DOHH2 (cell line): ENCODE measurements around the gene VAV2.

Source experiments
- H3F3A ChIP-seq: fragments of 200-600 bp; sonication (generic), shearing (Covaris generic); 2 replicates; pipeline ENCODE4 v1.6.0; 2016; ENCODE audit warnings: antibody characterized with exemption, mild to moderate bottlenecking; ENCODE audit not compliant: control insufficient read depth, insufficient read depth
- H3K27ac ChIP-seq: fragments of 200-600 bp; sonication (generic); 2 replicates; pipeline ENCODE4 v1.5.1; 2014; ENCODE audit warnings: low read depth, mild to moderate bottlenecking, low read length, moderate library complexity
- H3K27me3 ChIP-seq: fragments of 200-600 bp; sonication (generic); 2 replicates; pipeline ENCODE4 v1.6.1; 2014; ENCODE audit warnings: mild to moderate bottlenecking, low read length, mixed read lengths; ENCODE audit not compliant: control insufficient read depth
- H3K36me3 ChIP-seq: fragments of 200-600 bp; sonication (generic); 2 replicates; pipeline ENCODE4 v1.6.1; 2014; ENCODE audit warnings: mild to moderate bottlenecking, low read length, moderate library complexity, mixed read lengths; ENCODE audit not compliant: control insufficient read depth
- H3K4me1 ChIP-seq: fragments of 200-600 bp; sonication (generic); 2 replicates; pipeline ENCODE4 v1.6.1; 2014; ENCODE audit warnings: mild to moderate bottlenecking, low read length, mixed read lengths; ENCODE audit not compliant: control insufficient read depth
- H3K4me2 ChIP-seq: fragments of 200-600 bp; sonication (generic); 2 replicates; pipeline ENCODE4 v1.6.0; 2014; ENCODE audit warnings: mild to moderate bottlenecking, low read length, moderate library complexity
- H3K4me3 ChIP-seq: fragments of 200-600 bp; sonication (generic); 2 replicates; pipeline ENCODE4 v1.5.1; 2014; ENCODE audit warnings: mild to moderate bottlenecking, low read length, mixed read lengths
- H3K79me2 ChIP-seq: fragments of 200-600 bp; sonication (generic); 2 replicates; pipeline ENCODE4 v1.6.1; 2014; ENCODE audit warnings: mild to moderate bottlenecking, low read length, mixed read lengths; ENCODE audit not compliant: control insufficient read depth
- H3K9me2 ChIP-seq: fragments of 200-600 bp; sonication (generic); replicated peaks from 2 replicates; pipeline ENCODE4 v1.6.1; 2014; ENCODE audit warnings: mild to moderate bottlenecking, low read length, mixed read lengths; ENCODE audit not compliant: control insufficient read depth
- H3K9me3 ChIP-seq: fragments of 200-600 bp; sonication (generic); 2 replicates; pipeline ENCODE4 v1.6.1; 2014; ENCODE audit warnings: antibody characterized with exemption, low read length, mixed read lengths; ENCODE audit not compliant: control insufficient read depth, insufficient read depth
- H4K20me1 ChIP-seq: fragments of 200-600 bp; sonication (generic); 2 replicates; pipeline ENCODE4 v1.6.0; 2014; ENCODE audit warnings: low read depth, mild to moderate bottlenecking, antibody characterized with exemption, low read length, moderate library complexity; ENCODE audit not compliant: control insufficient read depth, insufficient read depth
- CTCF ChIP-seq: fragments of 200-600 bp; sonication (generic); IDR thresholded peaks from one replicate; pipeline ENCODE4 v1.5.1; 2014; ENCODE audit warnings: antibody characterized with exemption, mild to moderate bottlenecking, low read depth, low read length; ENCODE audit not compliant: poor library complexity, severe bottlenecking
- EZH2phosphoT487 ChIP-seq: fragments of 200-600 bp; sonication (generic); IDR thresholded peaks from 2 replicates; pipeline ENCODE4 v1.6.1; 2017; ENCODE audit warnings: borderline replicate concordance, mild to moderate bottlenecking, antibody characterized with exemption, low read length, moderate library complexity, mixed read lengths

The VAV2 gene

DNA sequence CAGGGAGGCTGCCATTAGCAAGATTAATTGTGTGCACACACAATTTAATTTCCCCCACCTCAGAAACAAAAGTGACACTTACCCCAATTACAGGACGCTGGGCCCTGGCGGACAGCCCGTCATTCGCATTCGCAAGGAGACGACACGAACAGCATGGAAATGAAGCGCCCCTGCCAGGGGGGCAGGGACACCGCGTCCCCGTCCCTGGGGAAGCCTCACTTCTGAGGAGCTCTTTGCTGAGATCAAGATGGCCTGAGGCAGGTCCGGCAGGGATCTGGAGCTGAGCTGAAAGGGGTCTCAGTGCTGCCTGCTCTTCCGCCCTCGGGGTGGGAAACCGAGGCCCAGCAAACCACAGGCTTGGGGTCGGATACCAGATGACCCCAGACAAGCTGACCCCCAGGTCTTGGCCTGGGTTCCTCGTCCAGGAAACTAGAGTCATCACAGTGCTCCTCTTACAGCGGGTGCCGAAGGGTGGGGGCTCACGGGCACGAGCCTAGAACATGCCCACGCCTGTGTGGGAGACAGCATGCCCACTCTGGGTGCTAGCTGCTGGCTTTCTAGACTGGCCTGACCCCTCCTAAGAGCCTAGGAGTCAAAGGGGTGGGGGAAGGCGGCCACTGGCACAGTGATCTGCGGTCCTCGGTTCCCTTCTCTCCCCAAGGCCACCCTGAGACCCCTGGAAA is 103.2 kb downstream of the VAV2 start:
- Histone ChIP-seq H3K9me3 (no peaks in the 10 kb centered on the region), H3K79me2 (peaks cover 11% of the 10 kb centered on the region)
- no peak for TF ChIP-seq CTCF
- TF ChIP-seq EZH2phosphoT487 = no peak

DNA sequence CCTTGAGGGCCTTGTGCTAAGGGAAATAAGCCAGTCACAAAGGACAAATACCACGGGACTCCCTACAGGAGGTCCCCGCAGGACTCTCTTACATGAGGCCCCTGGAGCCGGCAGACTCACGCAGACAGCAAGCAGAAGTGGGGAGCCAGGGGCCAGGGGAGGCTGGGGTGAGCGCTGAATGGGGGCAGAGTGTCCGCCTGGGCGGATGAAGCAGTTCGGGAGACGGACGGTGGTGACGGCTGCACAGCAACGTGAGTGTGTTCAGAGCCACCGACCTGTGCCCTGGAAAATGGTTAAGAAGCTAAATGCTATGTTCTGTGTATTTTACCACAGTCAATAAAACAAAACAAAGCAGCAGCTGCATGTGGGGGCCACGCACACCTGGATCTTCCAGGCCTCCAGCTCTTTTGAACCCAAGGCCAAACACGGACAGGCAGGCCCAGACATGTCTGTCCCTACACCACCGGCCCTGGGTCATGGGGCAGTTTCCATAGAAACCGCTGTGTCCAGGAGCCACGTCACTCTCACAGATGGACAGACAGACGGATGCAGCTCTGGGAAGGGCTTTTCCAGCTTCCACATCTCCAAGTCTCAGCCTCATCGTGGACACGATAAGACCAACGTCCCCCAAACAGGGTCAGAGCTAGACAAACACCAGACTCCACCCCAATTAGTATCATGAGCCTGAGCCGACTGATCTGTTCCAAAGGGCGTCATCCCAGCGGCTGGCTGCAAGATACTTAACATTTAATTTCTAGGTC is 103.9 kb downstream of the VAV2 start:
- TF ChIP-seq CTCF (no peak), EZH2phosphoT487 (no peak)
- H4K20me1 ChIP-seq = no peaks in the 10 kb centered on the region; the same call in 1 of the 2 replicates
- H3K4me3 ChIP-seq = no peak overlapping the region
- no peak overlapping the region for H3K4me2 ChIP-seq
- H3K79me2 ChIP-seq = peaks cover 11% of the 10 kb centered on the region
- H3K27ac ChIP-seq = no peak overlapping the region
- H3K9me3 ChIP-seq = no peaks in the 10 kb centered on the region
- H3K27me3 ChIP-seq = no peaks in the 10 kb centered on the region
- H3K9me2 ChIP-seq = no peaks in the 10 kb centered on the region
- no peaks in the 10 kb centered on the region for H3F3A ChIP-seq
- H3K36me3 ChIP-seq = no peaks in the 10 kb centered on the region
- no peaks in the 10 kb centered on the region for H3K4me1 ChIP-seq

More for the DNA sequence above, 103.2 kb downstream of the VAV2 start:
- no peak overlapping the region for H3K4me2 ChIP-seq
- H3K36me3 ChIP-seq = no peaks in the 10 kb centered on the region
- H3F3A ChIP-seq = no peaks in the 10 kb centered on the region
- H4K20me1 ChIP-seq = no peaks in the 10 kb centered on the region
- no peaks in the 10 kb centered on the region for H3K27me3 ChIP-seq
- no peaks in the 10 kb centered on the region for H3K9me2 ChIP-seq
- no peaks in the 10 kb centered on the region for H3K4me1 ChIP-seq
- H3K27ac ChIP-seq = no peak overlapping the region
- no peak overlapping the region for H3K4me3 ChIP-seq

GRCh38 chr9:133887540-133888047 is 104.5 kb downstream of the VAV2 start:
- H3K4me2 ChIP-seq = no peak overlapping the region
- H3K9me2 ChIP-seq = no peaks in the 10 kb centered on the region
- no peaks in the 10 kb centered on the region for H3K9me3 ChIP-seq
- H3K27ac ChIP-seq = no peak overlapping the region
- no peaks in the 10 kb centered on the region for H3K4me1 ChIP-seq
- H3K36me3 ChIP-seq = no peaks in the 10 kb centered on the region
- no peaks in the 10 kb centered on the region for H3F3A ChIP-seq
- H3K27me3 ChIP-seq = no peaks in the 10 kb centered on the region
- H3K79me2 ChIP-seq = peaks cover 14% of the 10 kb centered on the region
- H3K4me3 ChIP-seq = no peak overlapping the region
- TF ChIP-seq EZH2phosphoT487 (no peak), CTCF (no peak)
- no peaks in the 10 kb centered on the region; the same call in 1 of the 2 replicates for H4K20me1 ChIP-seq
